VCaP (cell line): ENCODE data around the gene CCDC102B.
"Not testable (repeated sequence)": the region's sequence is repeated elsewhere in the genome, so short reads cannot be mapped to it uniquely, and the experiment has no call there.

Experiments
- H3K27ac ChIP-seq: fragments of 450-650 bp; 2 replicates; pipeline ENCODE4 v1.5.1; 2017
- CTCF ChIP-seq: fragments of 450-650 bp; conservative IDR thresholded peaks from 2 replicates; pipeline ENCODE4 v1.5.1; 2017; ENCODE audit warnings: mild to moderate bottlenecking, moderate library complexity

Gene CCDC102B

GRCh38 chr18:68865503-68865902 is 67.6 kb downstream of the CCDC102B start:
- no peak overlapping the region for H3K27ac ChIP-seq
- TF ChIP-seq CTCF, result no peak

GRCh38 chr18:68873003-68873402 is 75.1 kb downstream of the CCDC102B start:
- no peak for TF ChIP-seq CTCF

GRCh38 chr18:68874361-68874760 is 76.5 kb downstream of the CCDC102B start:
- no peak overlapping the region for H3K27ac ChIP-seq
- no peak for TF ChIP-seq CTCF

More at GRCh38 chr18:68873003-68873402, 75.1 kb downstream of the CCDC102B start:
- H3K27ac ChIP-seq, result no peak overlapping the region

- H3K27ac ChIP-seq, result not testable (repeated sequence)
These were observed 82.1 kb downstream of the CCDC102B start for GRCh38 chr18:68879947-68880346.

- H3K27ac ChIP-seq, result no peak overlapping the region
- no peak for TF ChIP-seq CTCF
These were observed 89.5 kb downstream of the CCDC102B start for GRCh38 chr18:68887410-68887809.

GRCh38 chr18:68893354-68893753 is 95.5 kb downstream of the CCDC102B start:
- H3K27ac ChIP-seq, result no peak overlapping the region
- TF ChIP-seq CTCF, result no peak

GRCh38 chr18:68897286-68897685 is 99.4 kb downstream of the CCDC102B start:
- no peak for TF ChIP-seq CTCF
- no peak overlapping the region for H3K27ac ChIP-seq

GRCh38 chr18:68909579-68909978 is 111.7 kb downstream of the CCDC102B start:
- no peak overlapping the region for H3K27ac ChIP-seq
- no peak for TF ChIP-seq CTCF
